ENCODE results near the gene CEBPG.

The CEBPG gene

DNA sequence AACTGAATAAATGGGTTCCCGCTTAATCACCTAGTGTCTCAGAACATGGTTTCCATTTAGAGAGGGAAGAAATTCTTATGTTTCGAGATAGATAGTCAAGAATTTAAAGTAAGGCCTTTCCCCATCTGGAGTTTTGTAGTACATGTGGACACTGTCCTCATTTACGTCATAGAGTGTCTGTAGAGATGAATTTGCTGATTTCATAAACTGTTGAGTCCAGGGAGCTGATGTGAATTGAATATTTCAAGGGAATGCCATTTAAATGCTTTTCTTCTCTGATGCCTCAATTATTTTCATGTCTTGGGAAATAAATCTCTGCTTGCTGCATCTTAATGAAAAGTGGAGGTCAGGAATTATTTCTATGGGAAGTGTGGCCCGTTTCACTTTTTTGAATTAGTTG, 9.5 kb downstream of the CEBPG start:
- TF ChIP-seq, protein P1, sequence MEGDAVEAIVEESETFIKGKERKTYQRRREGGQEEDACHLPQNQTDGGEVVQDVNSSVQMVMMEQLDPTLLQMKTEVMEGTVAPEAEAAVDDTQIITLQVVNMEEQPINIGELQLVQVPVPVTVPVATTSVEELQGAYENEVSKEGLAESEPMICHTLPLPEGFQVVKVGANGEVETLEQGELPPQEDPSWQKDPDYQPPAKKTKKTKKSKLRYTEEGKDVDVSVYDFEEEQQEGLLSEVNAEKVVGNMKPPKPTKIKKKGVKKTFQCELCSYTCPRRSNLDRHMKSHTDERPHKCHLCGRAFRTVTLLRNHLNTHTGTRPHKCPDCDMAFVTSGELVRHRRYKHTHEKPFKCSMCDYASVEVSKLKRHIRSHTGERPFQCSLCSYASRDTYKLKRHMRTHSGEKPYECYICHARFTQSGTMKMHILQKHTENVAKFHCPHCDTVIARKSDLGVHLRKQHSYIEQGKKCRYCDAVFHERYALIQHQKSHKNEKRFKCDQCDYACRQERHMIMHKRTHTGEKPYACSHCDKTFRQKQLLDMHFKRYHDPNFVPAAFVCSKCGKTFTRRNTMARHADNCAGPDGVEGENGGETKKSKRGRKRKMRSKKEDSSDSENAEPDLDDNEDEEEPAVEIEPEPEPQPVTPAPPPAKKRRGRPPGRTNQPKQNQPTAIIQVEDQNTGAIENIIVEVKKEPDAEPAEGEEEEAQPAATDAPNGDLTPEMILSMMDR (IDR thresholded peaks at IDR 0.05; ENCODE audit: low read depth, low read length), result no peak
- no peak overlapping the region for H3K4me3 ChIP-seq (ENCODE audit: low read depth, low read length)

- no peak overlapping the region for H3K4me3 ChIP-seq (ENCODE audit: low read depth, low read length)
- TF ChIP-seq, protein P1 (IDR thresholded peaks at IDR 0.05; ENCODE audit: low read depth, low read length), result no peak
Observed at GRCh38 chr19:33383720-33384292, 10.3 kb downstream of the CEBPG start.

DNA sequence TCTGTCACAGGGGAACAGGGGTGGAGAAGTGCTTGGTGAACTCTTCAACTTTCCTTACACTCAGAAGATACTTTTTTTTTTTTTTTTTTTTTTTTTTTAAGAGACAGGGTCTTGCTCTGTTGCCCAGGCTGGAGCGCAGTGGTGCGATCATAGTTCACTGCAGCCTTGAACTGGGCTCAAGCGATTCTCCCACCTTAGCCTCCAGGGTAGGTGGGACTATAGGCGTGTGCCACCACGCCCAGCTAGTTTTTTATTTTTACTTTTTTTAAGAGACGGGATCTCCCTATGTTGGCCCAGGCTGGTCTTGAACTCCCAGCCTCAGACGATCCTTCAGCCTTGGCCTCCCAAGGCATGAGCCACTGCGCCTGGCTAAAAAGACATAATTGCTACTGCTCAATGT, 11.5 kb downstream of the CEBPG start:
- TF ChIP-seq, protein P1 (IDR thresholded peaks at IDR 0.05; ENCODE audit: low read depth, low read length), result no peak

GRCh38 chr19:33385956-33386355, 12.4 kb downstream of the CEBPG start:
- TF ChIP-seq, protein P1 (IDR thresholded peaks at IDR 0.05; ENCODE audit: low read depth, low read length), result no peak

More for the DNA sequence above, 11.5 kb downstream of the CEBPG start:
- H3K4me3 ChIP-seq (ENCODE audit: low read depth, low read length), result no peak overlapping the region

GRCh38 chr19:33386361-33386858, 12.9 kb downstream of the CEBPG start:
- TF ChIP-seq, protein P1 (IDR thresholded peaks at IDR 0.05; ENCODE audit: low read depth, low read length), result no peak

More at GRCh38 chr19:33385956-33386355, 12.4 kb downstream of the CEBPG start:
- no peak overlapping the region for H3K4me3 ChIP-seq (ENCODE audit: low read depth, low read length)

GRCh38 chr19:33387351-33388230, 14.1 kb downstream of the CEBPG start:
- TF ChIP-seq, protein P1 (IDR thresholded peaks at IDR 0.05; ENCODE audit: low read depth, low read length), result no peak
- no peak overlapping the region for H3K4me3 ChIP-seq (ENCODE audit: low read depth, low read length)

More at GRCh38 chr19:33386361-33386858, 12.9 kb downstream of the CEBPG start:
- H3K4me3 ChIP-seq (ENCODE audit: low read depth, low read length), result no peak overlapping the region

- TF ChIP-seq, protein P1 (IDR thresholded peaks at IDR 0.05; ENCODE audit: low read depth, low read length), result no peak
- H3K4me3 ChIP-seq (ENCODE audit: low read depth, low read length), result no peak overlapping the region
Observed at GRCh38 chr19:33388231-33388724, 14.8 kb downstream of the CEBPG start.
